Measurements from ENCODE around the gene MEGF8.

MEGF8 gene

GRCh38 chr19:42313840-42314755 lies 11.3 kb upstream of the MEGF8 start:
- TF ChIP-seq CTCF (conservative IDR thresholded peaks at IDR 0.05; ENCODE audit: control insufficient read depth, insufficient read depth, low read depth, low read length): no peak
- no peak overlapping the region for H3K4me3 ChIP-seq (ENCODE audit: control insufficient read depth, low read depth, low read length)
- DNase-seq (ENCODE audit: low read depth): no peak

DNA sequence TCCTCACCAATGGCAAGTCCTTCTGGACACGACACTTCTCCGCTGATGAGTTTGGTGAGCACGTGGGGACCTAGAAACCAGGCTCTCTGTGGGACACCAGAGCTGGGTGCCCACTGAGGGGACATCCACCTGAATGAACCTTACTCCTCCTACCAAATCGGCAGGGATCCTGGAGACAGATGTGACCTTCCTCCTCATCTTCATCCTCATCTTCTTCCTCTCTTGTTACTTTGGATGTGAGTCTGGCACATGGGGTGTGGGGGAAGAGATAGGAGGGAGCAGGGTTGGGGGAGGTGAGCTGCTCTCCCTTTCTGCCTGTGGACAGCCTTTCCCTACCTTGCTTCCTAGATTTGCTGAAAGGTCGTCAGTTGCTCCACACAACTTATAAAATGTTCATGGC lies 10.4 kb upstream of the MEGF8 start:
- DNase-seq (ENCODE audit: low read depth): no peak
- H3K4me3 ChIP-seq (ENCODE audit: control insufficient read depth, low read depth, low read length): no peak overlapping the region
- no peak for TF ChIP-seq CTCF (conservative IDR thresholded peaks at IDR 0.05; ENCODE audit: control insufficient read depth, insufficient read depth, low read depth, low read length)

DNA sequence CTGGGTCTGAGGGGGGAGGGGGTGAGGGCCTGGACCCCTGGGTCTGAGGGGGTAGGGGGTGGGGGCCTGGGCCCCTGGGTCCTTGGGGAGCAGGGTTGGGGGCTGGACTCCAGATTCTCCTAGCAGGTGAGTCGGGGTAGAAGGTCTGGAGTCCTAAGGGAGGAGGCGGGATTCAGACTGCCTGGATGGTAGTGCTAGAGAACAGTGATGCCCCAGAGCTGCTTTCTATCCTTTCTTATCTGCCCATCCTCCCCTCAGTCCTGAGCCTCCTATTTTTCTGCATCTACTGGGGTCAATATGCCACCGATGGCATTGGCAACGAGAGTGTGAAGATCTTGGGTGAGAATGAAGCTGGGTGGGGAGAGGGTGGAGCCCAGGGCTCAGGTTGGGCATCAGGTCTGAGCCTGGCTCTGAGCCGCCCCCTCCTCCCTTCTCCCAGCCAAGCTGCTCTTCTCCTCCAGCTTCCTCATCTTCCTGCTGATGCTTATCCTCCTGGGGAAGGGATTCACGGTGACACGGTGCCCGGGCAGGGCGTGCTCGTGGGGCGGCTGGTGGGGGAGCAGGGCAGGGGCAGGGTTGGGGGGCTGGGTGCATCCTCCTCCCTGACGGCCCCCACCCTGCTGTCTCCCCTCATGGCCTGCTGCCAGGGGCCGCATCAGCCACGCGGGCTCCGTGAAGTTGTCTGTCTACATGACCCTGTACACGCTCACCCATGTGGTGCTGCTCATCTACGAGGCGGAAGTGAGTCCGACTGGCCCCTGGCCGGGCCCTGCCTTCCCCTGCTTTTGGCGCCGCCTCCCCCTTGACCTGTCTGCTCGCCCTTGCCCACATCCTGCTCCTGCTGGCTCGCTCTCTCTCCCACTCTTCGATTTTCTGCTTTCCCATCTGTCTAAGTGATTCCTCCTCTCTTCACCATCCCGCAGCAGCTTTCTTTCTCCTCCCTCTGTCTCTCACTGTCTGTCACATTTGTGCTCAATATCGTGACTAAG lies 8.9 kb upstream of the MEGF8 start:
- peak; percentile 35 for DNase-seq (ENCODE audit: low read depth)
- H3K4me3 ChIP-seq (ENCODE audit: control insufficient read depth, low read depth, low read length): no peak overlapping the region
- TF ChIP-seq CTCF (conservative IDR thresholded peaks at IDR 0.05; ENCODE audit: control insufficient read depth, insufficient read depth, low read depth, low read length): no peak

DNA sequence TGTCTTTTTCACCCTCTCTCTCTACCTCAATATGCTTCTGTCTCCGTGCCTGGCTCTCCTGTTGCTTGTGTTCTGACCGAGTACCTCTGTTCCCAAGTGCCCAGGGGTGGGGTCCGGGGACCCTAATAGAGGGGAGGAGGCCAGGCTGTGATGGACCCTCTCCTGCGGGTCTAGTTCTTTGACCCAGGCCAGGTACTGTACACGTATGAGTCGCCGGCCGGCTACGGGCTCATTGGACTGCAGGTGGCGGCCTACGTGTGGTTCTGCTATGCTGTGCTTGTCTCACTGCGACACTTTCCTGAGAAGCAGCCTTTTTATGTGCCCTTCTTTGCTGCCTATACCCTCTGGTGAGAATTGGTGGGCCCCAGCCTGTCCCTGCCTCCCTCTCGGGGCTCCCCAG lies 7.9 kb upstream of the MEGF8 start:
- H3K4me3 ChIP-seq (ENCODE audit: control insufficient read depth, low read depth, low read length): no peak overlapping the region
- no peak for DNase-seq (ENCODE audit: low read depth)
- TF ChIP-seq CTCF (conservative IDR thresholded peaks at IDR 0.05; ENCODE audit: control insufficient read depth, insufficient read depth, low read depth, low read length): no peak

DNA sequence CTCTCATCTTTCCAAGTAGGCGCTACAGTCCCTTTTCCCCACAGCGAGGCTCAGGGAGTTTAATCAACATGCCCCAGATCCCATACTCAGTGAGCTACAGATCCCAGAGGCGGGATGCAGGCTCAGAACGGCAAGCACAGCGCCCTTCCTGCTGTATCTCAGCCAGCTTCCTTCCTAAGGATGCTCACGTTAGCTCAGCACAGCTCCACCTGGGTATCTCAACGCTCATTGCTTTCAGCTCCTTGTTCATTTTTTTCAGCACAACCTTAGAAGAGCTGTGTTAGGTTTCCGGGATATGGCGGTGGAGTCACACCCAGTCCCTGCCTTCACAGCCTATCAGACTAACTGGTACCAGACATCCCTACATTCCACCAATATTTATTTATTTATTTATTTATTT lies 3.1 kb upstream of the MEGF8 start:
- no peak for TF ChIP-seq CTCF (conservative IDR thresholded peaks at IDR 0.05; ENCODE audit: control insufficient read depth, insufficient read depth, low read depth, low read length)
- no peak for DNase-seq (ENCODE audit: low read depth)
- no peak overlapping the region for H3K4me3 ChIP-seq (ENCODE audit: control insufficient read depth, low read depth, low read length)

- TF ChIP-seq CTCF (conservative IDR thresholded peaks at IDR 0.05; ENCODE audit: control insufficient read depth, insufficient read depth, low read depth, low read length): no peak
- no peak for DNase-seq (ENCODE audit: low read depth)
- H3K4me3 ChIP-seq (ENCODE audit: control insufficient read depth, low read depth, low read length): no peak overlapping the region
These were observed 2.0 kb upstream of the MEGF8 start for GRCh38 chr19:42323473-42323851.
